Uterus (tissue), 2 donors: ENCODE data around the gene GALNT13.

Experiments
- CTCF ChIP-seq, 4 experiments: fragments of 200-600 bp in 2 of 4; fragments of 450-650 bp in 2 of 4; sonication (generic) in 2 of 4; IDR thresholded peaks; one replicate each; pipeline ENCODE4 v1.5.1; 2016 to 2019; ENCODE audit warnings: antibody characterized with exemption in 4 of 4, mild to moderate bottlenecking in 2 of 4, moderate library complexity in 1 of 4
- POLR2A ChIP-seq, 2 donors: fragments of 450-650 bp; IDR thresholded peaks; one replicate each; pipeline ENCODE4 v1.6.1; 2016; ENCODE audit warnings: antibody characterized with exemption in 2 of 2, mild to moderate bottlenecking in 1 of 2, moderate library complexity in 1 of 2

GRCh38 chr2:154280543-154280942 lies 408.8 kb downstream of the GALNT13 start:
- TF ChIP-seq CTCF (IDR thresholded peaks at IDR 0.05): no peak
- TF ChIP-seq POLR2A (IDR thresholded peaks at IDR 0.05): no peak
